ENCODE results near the gene CTR9.

CTR9 gene

GRCh38 chr11:10829139-10829538 lies 78.1 kb downstream of the CTR9 start:
- DNase-seq = no peak
